GM21723 (cell line): ENCODE results near the gene CHD3.
"Not testable (repeated sequence)": the region's sequence is repeated elsewhere in the genome, so short reads cannot be mapped to it uniquely, and the experiment has no call there.

ENCODE experiments used
- ATAC-seq: cut with Tn5 transposase; IDR thresholded peaks from one replicate; pipeline ENCODE4 v1.9.1; 2021; ENCODE audit warnings: mild to moderate bottlenecking, moderate library complexity; ENCODE audit not compliant: unreplicated experiment

CHD3 gene

GRCh38 chr17:7849751-7850504 is 38.7 kb upstream of the CHD3 start:
- ATAC-seq = no peak

GRCh38 chr17:7850701-7851437 is 37.7 kb upstream of the CHD3 start:
- no peak for ATAC-seq

GRCh38 chr17:7851438-7852261 is 36.9 kb upstream of the CHD3 start:
- ATAC-seq = peak; percentile 69

- ATAC-seq = no peak
Measured at GRCh38 chr17:7852262-7852670, 36.3 kb upstream of the CHD3 start.

GRCh38 chr17:7852919-7853690 is 35.5 kb upstream of the CHD3 start:
- no peak for ATAC-seq

- no peak for ATAC-seq
Measured at GRCh38 chr17:7853691-7854038, 34.9 kb upstream of the CHD3 start.

- no peak for ATAC-seq
Measured at GRCh38 chr17:7854078-7854777, 34.4 kb upstream of the CHD3 start.

- ATAC-seq = no peak
Measured at GRCh38 chr17:7854851-7855659, 33.5 kb upstream of the CHD3 start, which contains the start of gene TMEM88. Gene TMEM88 (plus strand): TSS chr17:7855066. CDS start chr17:7855075, 9 bp downstream.

- no peak for ATAC-seq
Measured at GRCh38 chr17:7855660-7856010, 33.0 kb upstream of the CHD3 start.

GRCh38 chr17:7856011-7856810 is 32.4 kb upstream of the CHD3 start:
- ATAC-seq = no peak

- peak; percentile 76 for ATAC-seq
Measured at GRCh38 chr17:7856811-7857712, 31.5 kb upstream of the CHD3 start, which contains the start of gene NAA38. Gene NAA38 (minus strand): TSS chr17:7857559. CDS start chr17:7857463, 96 bp downstream.

- peak; percentile 40 for ATAC-seq
Measured at GRCh38 chr17:7857713-7858521, 30.7 kb upstream of the CHD3 start, which contains the start of gene CYB5D1. Gene CYB5D1 (plus strand): TSS chr17:7858003. CDS start chr17:7858135, 132 bp downstream.

GRCh38 chr17:7858522-7858810 is 30.1 kb upstream of the CHD3 start:
- no peak for ATAC-seq

- ATAC-seq = no peak
Measured at GRCh38 chr17:7859028-7859427, 29.6 kb upstream of the CHD3 start.

- ATAC-seq = no peak
Measured at GRCh38 chr17:7862692-7863437, 25.7 kb upstream of the CHD3 start.

GRCh38 chr17:7864384-7864783 is 24.2 kb upstream of the CHD3 start:
- ATAC-seq = not testable (repeated sequence)
